ENCODE results near the gene CCDC121.

The CCDC121 gene

GRCh38 chr2:27628767-27629709 is at the start of gene CCDC121, which contains the start of gene GPN1:
CCDC121 (minus strand) TSS chr2:27629012; CDS start chr2:27627799, 1,213 bp downstream.
GPN1 (plus strand) TSS chr2:27629050; CDS start chr2:27629059, 9 bp downstream.
- DNase-seq: peak; percentile 98

- DNase-seq: no peak
Measured at GRCh38 chr2:27672723-27673486, 44.1 kb upstream of the CCDC121 start.

- DNase-seq: no peak
Measured at GRCh38 chr2:27671235-27671634, 42.4 kb upstream of the CCDC121 start.

- no peak for DNase-seq
Measured at GRCh38 chr2:27667446-27667845, 38.6 kb upstream of the CCDC121 start.

GRCh38 chr2:27664622-27665363 is 36.0 kb upstream of the CCDC121 start:
- DNase-seq: no peak

GRCh38 chr2:27664154-27664574 is 35.4 kb upstream of the CCDC121 start:
- DNase-seq: no peak

GRCh38 chr2:27663285-27664153 is 34.7 kb upstream of the CCDC121 start, which contains the start of the genes SLC4A1AP and SUPT7L:
SLC4A1AP (plus strand) TSS chr2:27663889; CDS start chr2:27663915, 26 bp downstream.
SUPT7L (minus strand) TSS chr2:27663614; CDS start chr2:27662192, 1,422 bp downstream.
- peak; percentile 92 for DNase-seq

GRCh38 chr2:27661371-27661770 is 32.6 kb upstream of the CCDC121 start:
- no peak for DNase-seq

- no peak for DNase-seq
Measured at GRCh38 chr2:27655155-27655951, 26.5 kb upstream of the CCDC121 start.

- no peak for DNase-seq
Measured at GRCh38 chr2:27653397-27653796, 24.6 kb upstream of the CCDC121 start.

GRCh38 chr2:27652790-27653189 is 24.0 kb upstream of the CCDC121 start:
- no peak for DNase-seq

GRCh38 chr2:27652341-27652740 is 23.5 kb upstream of the CCDC121 start:
- no peak for DNase-seq

GRCh38 chr2:27651056-27651455 is 22.2 kb upstream of the CCDC121 start:
- DNase-seq: no peak

GRCh38 chr2:27647737-27648136 is 18.9 kb upstream of the CCDC121 start:
- DNase-seq: no peak

- DNase-seq: no peak
Measured at GRCh38 chr2:27647289-27647688, 18.5 kb upstream of the CCDC121 start.

- DNase-seq: no peak
Measured at GRCh38 chr2:27645197-27645596, 16.4 kb upstream of the CCDC121 start.

GRCh38 chr2:27640722-27641245 is 12.0 kb upstream of the CCDC121 start:
- DNase-seq: no peak

GRCh38 chr2:27638709-27639108 is 9.9 kb upstream of the CCDC121 start:
- no peak for DNase-seq

- no peak for DNase-seq
Measured at GRCh38 chr2:27638037-27638637, 9.3 kb upstream of the CCDC121 start.

- DNase-seq: no peak
Measured at GRCh38 chr2:27636766-27637165, 8.0 kb upstream of the CCDC121 start.
